Epithelial cell of proximal tubule (primary cell): ENCODE results near the gene ABCC5. TPM values are rescaled to one million over a fixed set of nuclear protein-coding genes. Genes with fewer than 3 reads are reported as not detected.

Experiments
- DNase-seq: peaks from one replicate; pipeline ENCODE4 v3.0.0-alpha.2; 2011; ENCODE audit warnings: low read depth
- H3K4me3 ChIP-seq: 2 replicates; pipeline ENCODE4 v1.5.1; 2011; ENCODE audit warnings: low read depth, mild to moderate bottlenecking, low read length
- total RNA-seq: library from RNA; depleted of rRNA; stranded (reverse); fragments of >200 nt; gene quantifications from 2 replicates; pipeline ENCODE4 v1.2.3, GENCODE V29; 2015
- TF ChIP-seq, protein P1 (sequence below): conservative IDR thresholded peaks from 2 replicates; pipeline ENCODE4 v1.5.1; 2012; ENCODE audit warnings: low read depth, mild to moderate bottlenecking, low read length

ABCC5 gene
- total RNA-seq, 1 donor from 2014 or later = 15.2 TPM

DNA sequence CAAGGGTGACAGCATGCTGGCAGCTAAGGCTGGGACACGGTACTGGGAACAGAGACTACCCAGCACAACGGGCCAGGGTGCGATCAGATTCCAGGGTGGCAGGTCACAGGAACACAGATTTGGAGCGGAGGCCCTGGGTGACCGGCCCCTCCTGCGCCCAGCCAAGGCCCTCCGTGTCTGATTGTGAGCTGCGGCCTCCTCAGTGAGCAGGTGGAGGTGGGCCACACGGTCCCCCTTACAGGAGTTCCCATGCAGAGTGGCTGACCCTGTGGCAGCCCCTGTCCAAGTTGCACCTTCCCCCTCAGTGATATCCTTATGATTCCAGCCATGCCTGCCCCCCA is 104.1 kb downstream of the ABCC5 start:
- H3K4me3 ChIP-seq = no peak overlapping the region
- no peak for DNase-seq
- TF ChIP-seq, protein P1, sequence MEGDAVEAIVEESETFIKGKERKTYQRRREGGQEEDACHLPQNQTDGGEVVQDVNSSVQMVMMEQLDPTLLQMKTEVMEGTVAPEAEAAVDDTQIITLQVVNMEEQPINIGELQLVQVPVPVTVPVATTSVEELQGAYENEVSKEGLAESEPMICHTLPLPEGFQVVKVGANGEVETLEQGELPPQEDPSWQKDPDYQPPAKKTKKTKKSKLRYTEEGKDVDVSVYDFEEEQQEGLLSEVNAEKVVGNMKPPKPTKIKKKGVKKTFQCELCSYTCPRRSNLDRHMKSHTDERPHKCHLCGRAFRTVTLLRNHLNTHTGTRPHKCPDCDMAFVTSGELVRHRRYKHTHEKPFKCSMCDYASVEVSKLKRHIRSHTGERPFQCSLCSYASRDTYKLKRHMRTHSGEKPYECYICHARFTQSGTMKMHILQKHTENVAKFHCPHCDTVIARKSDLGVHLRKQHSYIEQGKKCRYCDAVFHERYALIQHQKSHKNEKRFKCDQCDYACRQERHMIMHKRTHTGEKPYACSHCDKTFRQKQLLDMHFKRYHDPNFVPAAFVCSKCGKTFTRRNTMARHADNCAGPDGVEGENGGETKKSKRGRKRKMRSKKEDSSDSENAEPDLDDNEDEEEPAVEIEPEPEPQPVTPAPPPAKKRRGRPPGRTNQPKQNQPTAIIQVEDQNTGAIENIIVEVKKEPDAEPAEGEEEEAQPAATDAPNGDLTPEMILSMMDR = no peak

DNA sequence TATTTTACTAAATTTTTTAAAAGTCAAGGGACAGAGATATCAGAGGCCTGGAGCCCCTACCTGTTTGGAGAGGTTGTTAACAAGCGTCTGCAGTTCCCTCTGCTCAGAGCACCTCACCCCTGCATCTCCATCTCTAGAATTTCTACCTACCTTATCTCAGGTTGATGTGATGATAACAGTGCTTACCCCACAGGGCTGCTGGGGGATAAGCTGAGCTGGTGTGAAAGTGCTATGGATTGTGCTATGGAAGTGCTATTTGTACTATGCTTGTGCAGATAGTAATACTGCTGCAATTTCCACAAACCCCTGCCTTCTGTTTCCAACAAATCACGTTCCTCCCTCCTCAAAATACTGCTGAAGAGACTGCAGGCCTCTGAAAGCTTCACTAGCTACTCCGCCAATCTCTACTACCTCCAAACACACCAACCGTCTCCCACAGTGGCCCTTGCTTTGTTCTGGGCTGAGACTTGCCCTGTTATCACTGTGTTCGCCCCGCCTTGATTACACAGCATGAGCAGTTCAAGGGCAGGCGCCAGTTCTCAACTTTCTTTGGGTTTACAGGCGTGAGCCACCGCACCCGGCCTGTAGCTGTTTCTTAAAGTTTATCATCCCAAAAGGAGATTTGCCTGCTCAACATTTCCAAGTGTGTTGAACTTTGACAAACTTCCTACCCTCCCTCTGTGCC is 104.6 kb downstream of the ABCC5 start:
- DNase-seq = no peak
- no peak overlapping the region for H3K4me3 ChIP-seq
- TF ChIP-seq, protein P1 = no peak

DNA sequence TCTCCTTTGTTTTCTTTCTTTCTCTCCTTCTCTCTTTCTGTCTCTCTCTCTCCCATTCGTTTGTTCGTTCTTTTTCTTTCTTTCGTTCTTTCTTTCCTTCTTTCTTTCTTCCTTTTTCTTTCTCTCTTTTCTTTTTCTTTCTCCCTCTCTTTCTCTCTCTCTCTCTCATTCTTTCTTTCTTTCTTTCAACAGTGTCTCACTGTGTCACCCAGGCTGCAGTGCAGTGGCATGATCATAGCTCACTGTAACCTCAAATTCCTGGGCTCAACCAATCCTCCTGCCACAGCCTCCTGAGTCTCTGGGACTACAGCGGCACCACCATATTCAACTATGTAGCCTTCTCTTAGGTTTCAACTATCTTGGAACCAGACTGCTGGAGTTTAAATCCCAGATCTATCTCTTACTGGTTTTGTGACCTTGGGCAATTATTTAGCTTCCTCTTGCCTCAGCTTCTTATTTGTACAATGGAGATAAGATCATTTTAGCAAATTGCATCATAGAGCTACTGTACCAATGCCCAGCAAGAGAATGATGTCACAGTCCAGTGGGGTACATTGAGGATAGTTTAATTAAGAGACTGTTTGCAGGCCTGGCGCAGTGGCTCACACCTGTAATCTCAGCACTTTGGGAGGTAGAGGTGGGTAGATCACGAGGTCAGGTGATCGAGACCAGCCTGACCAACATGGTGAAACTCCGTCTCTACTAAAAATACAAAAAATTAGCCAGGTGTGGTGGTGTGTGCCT is 105.7 kb downstream of the ABCC5 start:
- TF ChIP-seq, protein P1 = no peak
- no peak overlapping the region for H3K4me3 ChIP-seq
- no peak for DNase-seq

DNA sequence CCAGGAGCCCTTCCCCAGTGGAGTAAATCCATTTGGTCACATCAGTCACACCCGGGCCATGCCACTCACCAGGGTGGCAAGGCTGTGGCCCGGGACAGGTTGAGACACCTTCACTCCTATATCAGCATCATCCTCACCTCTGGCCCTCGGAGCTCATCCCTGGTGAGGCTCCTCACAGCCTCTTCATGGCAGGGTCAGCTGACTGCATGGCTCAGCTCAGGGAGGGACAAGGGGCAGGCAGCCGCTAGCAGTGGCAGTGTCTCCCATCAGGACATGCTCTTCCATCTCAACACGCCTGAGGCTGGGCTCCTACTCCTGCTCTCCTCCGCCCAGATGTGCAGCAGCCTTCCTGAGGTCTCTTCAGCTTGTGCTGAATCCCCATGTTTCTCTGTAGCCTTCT is 106.6 kb downstream of the ABCC5 start:
- TF ChIP-seq, protein P1 = no peak
- no peak overlapping the region for H3K4me3 ChIP-seq

GRCh38 chr3:183909030-183909600 is 108.6 kb downstream of the ABCC5 start:
- TF ChIP-seq, protein P1 = no peak
- no peak for DNase-seq
- no peak overlapping the region for H3K4me3 ChIP-seq

More for the DNA sequence above, 106.6 kb downstream of the ABCC5 start:
- DNase-seq = no peak

DNA sequence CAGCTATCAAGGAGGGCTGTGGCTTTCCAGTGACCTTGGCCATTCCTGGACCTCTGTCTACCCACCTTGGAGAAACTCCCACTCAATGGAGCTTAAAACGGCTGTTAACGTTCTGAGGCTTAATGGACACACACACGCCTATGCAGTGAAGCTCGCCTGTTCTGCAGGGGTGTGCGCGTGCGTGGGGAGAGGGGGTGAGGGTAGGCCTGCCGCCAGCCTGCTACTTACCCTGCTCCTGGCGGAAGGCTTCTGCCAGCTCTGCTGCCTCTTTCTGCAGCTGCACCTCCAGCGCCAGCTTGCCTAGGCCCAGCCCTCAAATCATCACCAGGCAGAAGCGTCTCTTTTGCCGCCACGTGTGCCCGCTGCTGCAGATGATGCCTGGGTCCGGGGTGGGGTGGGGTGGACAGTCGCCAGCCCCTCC is 109.8 kb downstream of the ABCC5 start:
- no peak for DNase-seq
- TF ChIP-seq, protein P1 = no peak

More for the DNA sequence above, 109.8 kb downstream of the ABCC5 start:
- H3K4me3 ChIP-seq = no peak overlapping the region
